NT2/D1 (cell line): ENCODE measurements around the gene RAB31.

Source experiments
- DNase-seq: peaks from one replicate; pipeline ENCODE4 v3.0.0-alpha.2; 2011; ENCODE audit warnings: low read depth, low spot score
- H3K27me3 ChIP-seq: 2 replicates; pipeline ENCODE4 v1.6.0; 2011; ENCODE audit warnings: mild to moderate bottlenecking; ENCODE audit not compliant: insufficient read length, insufficient read depth
- H3K36me3 ChIP-seq: 2 replicates; pipeline ENCODE4 v1.6.1; 2011; ENCODE audit warnings: mild to moderate bottlenecking, low read length, mixed read lengths; ENCODE audit not compliant: insufficient read depth, insufficient read length
- H3K4me1 ChIP-seq: 2 replicates; pipeline ENCODE4 v1.5.1; 2011; ENCODE audit not compliant: insufficient read depth, insufficient read length
- H3K4me3 ChIP-seq: 2 replicates; pipeline ENCODE4 v1.5.1; 2011; ENCODE audit warnings: low read depth; ENCODE audit not compliant: insufficient read length
- H3K9ac ChIP-seq: 2 replicates; pipeline ENCODE4 v1.6.0; 2011; ENCODE audit warnings: low read depth; ENCODE audit not compliant: insufficient read length
- H3K9me3 ChIP-seq: 2 replicates; pipeline ENCODE4 v1.5.1; 2011; ENCODE audit warnings: mild to moderate bottlenecking, low read length; ENCODE audit not compliant: insufficient read depth
- SUZ12 ChIP-seq: IDR thresholded peaks from 2 replicates; pipeline ENCODE4 v1.6.1; 2011; ENCODE audit not compliant: insufficient read length, insufficient read depth; ENCODE audit errors: extremely low read depth
- YY1 ChIP-seq: IDR thresholded peaks from 2 replicates; pipeline ENCODE4 v1.6.1; 2011; ENCODE audit not compliant: insufficient read length, insufficient read depth
- ZNF274 ChIP-seq: IDR thresholded peaks from 2 replicates; pipeline ENCODE4 v1.6.1; 2011; ENCODE audit warnings: mild to moderate bottlenecking, low read depth, low read length

RAB31 gene

DNA sequence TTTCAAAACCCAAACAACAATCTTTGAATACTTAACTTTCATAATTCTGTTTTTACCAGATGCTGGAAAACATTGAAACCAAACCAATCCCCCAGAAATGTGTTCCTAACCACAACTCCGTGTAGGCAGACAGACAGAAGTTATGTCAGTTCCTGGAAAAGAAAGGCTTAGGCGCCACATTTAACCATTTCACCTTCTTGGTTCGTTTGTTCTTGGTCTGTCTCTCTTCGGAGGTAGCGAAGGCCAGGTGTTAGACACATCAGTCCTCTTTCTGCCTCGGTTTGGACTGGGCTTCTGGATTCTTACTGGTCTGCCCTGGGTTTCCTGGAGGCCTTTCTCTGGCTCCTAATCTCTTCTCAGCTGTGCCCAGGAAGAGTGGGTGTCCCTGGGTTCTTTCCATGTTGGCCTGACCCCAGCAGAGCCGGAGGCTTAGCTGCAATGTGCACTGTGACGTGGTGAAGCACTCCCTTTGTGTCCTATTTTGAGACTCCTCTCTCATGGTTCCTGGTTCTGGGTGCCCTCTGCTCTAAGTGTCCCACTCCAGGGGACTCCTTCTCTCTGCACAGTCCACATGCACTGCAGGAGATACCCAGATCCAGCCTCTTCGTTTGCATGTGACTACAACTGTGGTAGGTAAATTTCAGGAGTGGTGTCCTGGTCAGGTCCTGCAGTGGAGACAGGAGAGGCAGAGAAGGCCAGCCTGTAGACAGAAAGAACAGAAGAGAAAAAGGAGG is 23.1 kb upstream of the RAB31 start:
- H3K9me3 ChIP-seq, result no peaks in the 10 kb centered on the region
- H3K27me3 ChIP-seq, result no peaks in the 10 kb centered on the region
- no peak overlapping the region for H3K9ac ChIP-seq
- H3K36me3 ChIP-seq, result no peaks in the 10 kb centered on the region
- TF ChIP-seq YY1, result no peak
- TF ChIP-seq SUZ12, result no peak
- TF ChIP-seq ZNF274, result no peak
- H3K4me3 ChIP-seq, result no peak overlapping the region
- DNase-seq, result no peak
- H3K4me1 ChIP-seq, result peaks cover 2% of the 10 kb centered on the region

- no peaks in the 10 kb centered on the region for H3K27me3 ChIP-seq
- no peak for DNase-seq
- H3K4me3 ChIP-seq, result no peak overlapping the region
- no peak overlapping the region for H3K9ac ChIP-seq
- no peaks in the 10 kb centered on the region for H3K36me3 ChIP-seq
- peaks cover 2% of the 10 kb centered on the region for H3K4me1 ChIP-seq
- H3K9me3 ChIP-seq, result no peaks in the 10 kb centered on the region
- TF ChIP-seq ZNF274 (no peak), YY1 (no peak), SUZ12 (no peak)
Observed at GRCh38 chr18:9685615-9685890, 22.5 kb upstream of the RAB31 start.

DNA sequence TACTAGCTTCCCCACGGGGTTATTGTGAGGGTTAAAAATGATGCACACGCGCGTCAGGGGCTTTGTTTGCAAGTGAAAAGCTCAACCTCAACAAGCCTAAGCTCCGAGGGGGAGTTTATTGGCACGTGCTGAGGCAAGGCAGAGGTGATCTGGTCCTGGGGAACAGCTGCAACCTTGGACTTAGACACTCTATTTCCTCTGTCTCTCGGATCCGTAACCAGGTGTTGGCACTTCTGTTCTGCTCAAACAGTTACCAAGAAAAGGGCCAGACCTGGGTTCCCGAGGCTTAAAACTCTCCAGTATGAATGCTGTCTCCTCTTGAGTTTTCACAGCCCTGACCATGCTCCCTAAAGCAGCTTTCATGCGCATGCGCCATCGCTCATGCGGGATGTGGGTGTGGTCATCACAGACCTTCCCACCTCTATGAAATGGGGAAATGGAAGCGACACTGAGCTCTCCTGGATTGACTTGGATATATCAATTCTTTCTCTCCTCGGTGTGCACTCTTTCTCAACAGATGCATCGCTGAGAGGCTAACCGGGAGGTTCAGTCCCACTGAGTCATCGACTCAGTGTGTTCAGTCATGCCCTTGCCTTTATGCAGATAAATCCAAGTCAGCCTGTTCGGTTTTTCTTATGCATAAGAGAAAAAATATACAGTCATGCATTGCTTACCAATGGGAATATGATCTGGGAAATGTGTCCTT is 19.9 kb upstream of the RAB31 start:
- Histone ChIP-seq H3K4me1 (peaks cover 2% of the 10 kb centered on the region), H3K9me3 (no peaks in the 10 kb centered on the region)
- DNase-seq, result no peak

GRCh38 chr18:9689253-9689652 is 18.8 kb upstream of the RAB31 start:
- no peaks in the 10 kb centered on the region for H3K36me3 ChIP-seq
- H3K27me3 ChIP-seq, result no peaks in the 10 kb centered on the region
- no peak overlapping the region for H3K9ac ChIP-seq
- TF ChIP-seq YY1 (no peak), ZNF274 (no peak), SUZ12 (no peak)
- no peak for DNase-seq
- no peaks in the 10 kb centered on the region for H3K9me3 ChIP-seq
- no peak overlapping the region for H3K4me3 ChIP-seq
- peaks cover 2% of the 10 kb centered on the region for H3K4me1 ChIP-seq

More for the DNA sequence above, 19.9 kb upstream of the RAB31 start:
- Histone ChIP-seq H3K4me3 (no peak overlapping the region), H3K27me3 (no peaks in the 10 kb centered on the region), H3K36me3 (no peaks in the 10 kb centered on the region), H3K9ac (no peak overlapping the region)
- no peak for TF ChIP-seq SUZ12
- TF ChIP-seq YY1, result no peak
- no peak for TF ChIP-seq ZNF274

DNA sequence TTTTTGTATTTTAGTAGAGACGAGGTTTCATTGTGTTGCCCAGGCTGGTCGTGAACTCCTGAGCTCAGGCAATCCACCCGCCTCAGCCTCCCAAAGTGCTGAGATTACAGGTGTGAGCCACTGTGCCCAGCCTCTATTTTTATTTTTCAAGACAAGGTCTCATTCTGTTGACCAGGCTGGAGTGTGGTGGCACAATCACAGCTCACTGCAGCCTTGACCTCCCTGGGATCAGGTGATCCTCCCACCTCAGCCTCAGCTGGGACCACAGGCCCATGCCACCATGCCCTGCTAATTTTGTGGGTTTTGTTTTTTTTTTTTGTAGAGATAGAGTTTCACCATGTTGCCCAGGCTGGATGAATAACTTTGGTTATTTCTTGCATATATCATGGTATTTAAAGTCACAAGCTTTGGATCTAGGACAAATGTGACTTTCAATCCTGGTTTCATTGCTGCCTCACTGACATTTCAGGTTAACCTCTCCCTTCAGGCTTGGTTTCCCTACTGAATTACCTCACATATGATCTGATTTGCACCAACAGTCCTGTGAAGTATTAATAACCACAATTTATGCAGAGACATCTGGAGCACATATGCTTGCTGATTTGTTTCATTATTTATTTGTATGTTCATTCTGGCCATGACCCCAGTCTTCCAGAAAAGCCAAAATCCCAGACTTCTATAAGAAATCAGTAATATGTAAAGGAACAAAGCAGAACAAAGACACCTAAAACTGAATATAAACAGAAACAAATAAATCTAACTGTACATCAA is 17.5 kb upstream of the RAB31 start:
- no peak overlapping the region for H3K9ac ChIP-seq
- TF ChIP-seq YY1 (no peak), SUZ12 (no peak), ZNF274 (no peak)
- no peaks in the 10 kb centered on the region for H3K9me3 ChIP-seq
- H3K4me3 ChIP-seq, result no peak overlapping the region
- no peaks in the 10 kb centered on the region for H3K4me1 ChIP-seq
- H3K27me3 ChIP-seq, result no peaks in the 10 kb centered on the region
- H3K36me3 ChIP-seq, result no peaks in the 10 kb centered on the region
- no peak for DNase-seq

DNA sequence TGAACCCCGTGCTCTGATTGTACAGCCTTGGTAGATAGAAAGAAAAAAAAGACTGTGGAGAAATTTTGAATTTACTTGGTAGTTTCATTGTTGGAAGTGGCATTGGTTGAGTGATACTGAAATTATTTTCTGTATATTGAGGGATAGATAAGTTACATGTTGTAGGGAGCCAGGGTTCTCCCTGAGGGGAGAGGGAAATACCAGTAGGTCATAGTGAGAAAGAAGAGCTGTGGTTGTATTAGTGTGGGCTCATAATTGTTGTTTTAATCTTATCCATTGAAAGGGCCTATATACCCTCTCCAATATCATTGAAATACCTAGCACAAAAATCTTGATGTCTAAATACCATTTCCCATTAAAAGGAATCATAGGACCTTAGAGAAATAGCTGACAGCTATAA is 16.9 kb upstream of the RAB31 start:
- DNase-seq, result no peak
- H3K9ac ChIP-seq, result no peak overlapping the region
- H3K4me3 ChIP-seq, result no peak overlapping the region
- no peak for TF ChIP-seq SUZ12
- TF ChIP-seq ZNF274, result no peak
- TF ChIP-seq YY1, result no peak
- no peaks in the 10 kb centered on the region for H3K9me3 ChIP-seq
- H3K36me3 ChIP-seq, result no peaks in the 10 kb centered on the region
- H3K27me3 ChIP-seq, result no peaks in the 10 kb centered on the region
- H3K4me1 ChIP-seq, result no peaks in the 10 kb centered on the region

DNA sequence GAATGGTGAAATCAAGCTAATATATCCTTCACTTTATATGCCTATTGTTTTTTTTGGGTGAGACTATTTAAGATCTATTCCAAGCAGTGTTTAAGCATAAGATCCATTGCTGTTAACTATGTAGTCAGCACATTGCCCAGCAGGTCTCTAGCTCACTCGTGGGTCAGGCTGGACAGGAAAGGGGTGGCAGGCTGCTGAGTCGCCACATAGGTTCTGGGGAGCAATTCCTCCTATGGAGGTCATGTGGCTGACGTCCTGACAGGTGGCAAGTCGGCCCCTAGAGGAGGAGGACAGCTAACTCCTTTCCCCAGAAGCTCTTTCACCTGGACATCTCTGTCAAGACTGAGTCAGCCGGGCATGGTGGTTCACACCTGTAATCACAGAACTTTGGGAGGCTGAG is 13.9 kb upstream of the RAB31 start:
- H3K9me3 ChIP-seq, result no peaks in the 10 kb centered on the region
- H3K9ac ChIP-seq, result no peak overlapping the region
- no peaks in the 10 kb centered on the region for H3K27me3 ChIP-seq
- no peaks in the 10 kb centered on the region for H3K36me3 ChIP-seq
- TF ChIP-seq YY1, result no peak
- no peak for TF ChIP-seq ZNF274
- no peak for TF ChIP-seq SUZ12
- H3K4me3 ChIP-seq, result no peak overlapping the region
- no peaks in the 10 kb centered on the region for H3K4me1 ChIP-seq
- no peak for DNase-seq
